PC-3 (cell line): ENCODE data around the gene SNRNP70.

Experiments
- CTCF ChIP-seq: fragments of 300-600 bp; sonication (generic); conservative IDR thresholded peaks from 2 replicates; pipeline ENCODE4 v1.5.1; 2017; ENCODE audit warnings: antibody characterized with exemption, low read depth, mild to moderate bottlenecking, low read length
- EZH2 ChIP-seq: fragments of 300-600 bp; sonication (generic); IDR thresholded peaks from one replicate; pipeline ENCODE4 v1.6.1; 2017; ENCODE audit warnings: antibody characterized with exemption, mild to moderate bottlenecking, low read length; ENCODE audit not compliant: unreplicated experiment

GRCh38 chr19:49085868-49086232, 599 bp downstream of the SNRNP70 start:
- TF ChIP-seq EZH2: no peak
- TF ChIP-seq CTCF: no peak
